ENCODE measurements around the gene SLC38A3.

DNA sequence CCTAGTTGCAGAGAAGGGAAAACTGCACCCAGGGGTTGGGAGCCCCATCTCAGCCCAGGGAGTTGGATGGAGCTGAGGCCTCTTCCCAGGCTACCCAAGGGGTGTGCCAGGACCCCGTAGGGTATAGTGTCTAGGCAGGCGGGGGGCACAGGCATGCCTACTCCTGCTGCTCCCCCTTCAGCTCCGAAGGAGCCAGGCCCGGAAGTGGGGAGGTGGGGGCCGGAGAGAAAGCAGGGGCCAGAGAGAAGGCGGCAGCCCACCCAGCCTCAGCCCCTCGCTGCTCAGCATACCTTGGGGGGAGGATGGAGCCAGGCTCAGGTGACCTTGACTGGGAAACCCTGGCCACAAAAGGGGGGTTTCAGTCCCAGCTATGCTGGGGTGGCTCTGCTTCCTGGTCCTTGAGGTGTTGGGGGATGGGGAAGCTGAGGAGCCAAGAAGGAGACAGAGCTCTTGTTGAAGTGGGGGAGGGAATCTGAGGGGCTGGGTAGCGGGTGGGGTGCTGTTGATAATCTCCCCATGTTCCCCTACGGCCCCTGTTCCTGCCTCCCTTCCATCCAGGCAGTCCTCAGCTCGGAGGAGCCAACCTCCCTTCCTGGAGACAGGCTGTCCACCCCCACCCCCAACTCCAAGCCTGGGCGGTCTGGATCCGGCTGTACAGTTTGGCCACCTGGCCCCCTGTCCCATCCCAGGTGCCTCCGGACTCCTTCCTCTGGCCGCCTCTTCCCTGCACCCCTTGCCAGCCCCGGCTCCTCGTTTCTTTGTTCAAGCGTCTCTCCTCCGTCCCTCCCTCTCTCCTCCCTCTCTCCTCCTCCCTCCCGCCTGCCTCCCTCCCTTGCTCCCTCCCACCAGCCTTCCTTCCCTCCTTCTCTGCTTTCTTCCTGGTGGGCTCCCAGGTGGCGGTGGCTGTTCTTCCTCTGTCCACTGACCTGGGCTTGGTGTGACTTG lies 48.2 kb upstream of the SLC38A3 start:
- TF ChIP-seq, protein P1, sequence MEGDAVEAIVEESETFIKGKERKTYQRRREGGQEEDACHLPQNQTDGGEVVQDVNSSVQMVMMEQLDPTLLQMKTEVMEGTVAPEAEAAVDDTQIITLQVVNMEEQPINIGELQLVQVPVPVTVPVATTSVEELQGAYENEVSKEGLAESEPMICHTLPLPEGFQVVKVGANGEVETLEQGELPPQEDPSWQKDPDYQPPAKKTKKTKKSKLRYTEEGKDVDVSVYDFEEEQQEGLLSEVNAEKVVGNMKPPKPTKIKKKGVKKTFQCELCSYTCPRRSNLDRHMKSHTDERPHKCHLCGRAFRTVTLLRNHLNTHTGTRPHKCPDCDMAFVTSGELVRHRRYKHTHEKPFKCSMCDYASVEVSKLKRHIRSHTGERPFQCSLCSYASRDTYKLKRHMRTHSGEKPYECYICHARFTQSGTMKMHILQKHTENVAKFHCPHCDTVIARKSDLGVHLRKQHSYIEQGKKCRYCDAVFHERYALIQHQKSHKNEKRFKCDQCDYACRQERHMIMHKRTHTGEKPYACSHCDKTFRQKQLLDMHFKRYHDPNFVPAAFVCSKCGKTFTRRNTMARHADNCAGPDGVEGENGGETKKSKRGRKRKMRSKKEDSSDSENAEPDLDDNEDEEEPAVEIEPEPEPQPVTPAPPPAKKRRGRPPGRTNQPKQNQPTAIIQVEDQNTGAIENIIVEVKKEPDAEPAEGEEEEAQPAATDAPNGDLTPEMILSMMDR (IDR thresholded peaks at IDR 0.05; ENCODE audit: low read depth, low read length), result no peak
- no peak for TF ChIP-seq EZH2phosphoT487 (IDR thresholded peaks at IDR 0.05; ENCODE audit: low read depth)

Measured in OCI-LY3 (cell line).